Measurements from ENCODE around the gene KRT6A. TPM values are rescaled to one million over a fixed set of nuclear protein-coding genes. Genes with fewer than 3 reads are reported as not detected.

Gene KRT6A
- total and polyA plus RNA-seq, 4 donors, result 0.02 to 0.05 TPM; not detected in 2

DNA sequence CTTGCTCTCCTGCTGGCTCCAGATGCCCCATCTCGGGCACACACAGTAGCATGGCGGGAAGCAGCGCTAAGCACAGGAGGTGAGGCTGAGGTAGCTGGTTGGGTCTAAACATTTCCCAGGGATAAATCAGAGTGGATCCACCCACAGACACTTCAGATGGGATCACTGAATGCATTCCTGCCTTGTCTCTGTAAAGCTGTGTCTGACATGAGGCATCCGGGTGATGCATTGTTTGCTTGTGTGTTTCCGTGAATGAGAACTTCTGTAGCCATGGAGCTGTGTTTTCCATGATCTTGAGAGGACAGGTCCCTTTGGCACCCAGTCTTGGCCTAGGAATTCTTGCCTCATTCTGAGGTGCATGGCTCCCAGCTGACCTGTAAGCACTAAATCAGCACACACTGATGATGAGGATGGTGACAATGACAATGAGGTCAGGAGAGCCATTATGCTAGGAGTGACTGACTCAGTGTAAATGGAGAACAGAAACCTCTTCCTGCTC lies 52.2 kb downstream of the KRT6A start:
- no peak overlapping the region for H3K9ac ChIP-seq (ENCODE audit: low read depth in 1 of 2, low read length in 2 of 2)
- WGBS, result 98% methylated on average over 5 of the region's 5 CpGs

DNA sequence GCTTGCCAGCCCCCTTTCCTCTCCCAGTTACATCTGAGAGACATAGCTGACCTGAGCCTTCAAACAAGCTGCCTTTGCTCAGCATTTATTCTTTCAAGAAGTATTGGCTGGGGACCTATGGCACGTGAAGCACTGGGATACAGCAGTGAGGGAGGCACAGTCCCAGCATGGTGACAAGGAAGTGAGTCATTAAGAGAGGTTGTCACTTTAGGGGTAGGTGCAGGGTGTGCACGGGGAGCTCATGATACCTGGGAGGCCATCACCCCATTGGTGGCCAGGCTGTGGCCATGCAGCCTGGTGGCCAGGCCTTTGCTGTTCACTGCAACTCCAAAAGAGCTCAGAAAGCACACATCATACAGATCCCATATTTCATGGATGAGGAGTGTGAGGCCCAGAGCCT lies 53.2 kb downstream of the KRT6A start:
- WGBS, result 87% methylated on average over 2 of the region's 2 CpGs
- Histone ChIP-seq H3K9ac (ENCODE audit: low read depth in 1 of 2, low read length in 2 of 2) (no peak overlapping the region), H3K4me1 (ENCODE audit: control insufficient read depth in 4 of 4, insufficient read depth in 4 of 4, low read length in 3 of 4) (no peaks in the 10 kb centered on the region), H3K36me3 (ENCODE audit: control insufficient read depth in 4 of 4, insufficient read depth in 3 of 4, low read depth in 1 of 4, low read length in 3 of 4) (no peaks in the 10 kb centered on the region), H3K4me3 (ENCODE audit: low read depth in 1 of 3, low read length in 3 of 3) (no peak overlapping the region), H3K9me3 (ENCODE audit: control insufficient read depth in 4 of 4, low read length in 3 of 4) (no peaks in the 10 kb centered on the region), H3K27ac (ENCODE audit: low read depth in 1 of 2, low read length in 2 of 2) (no peak overlapping the region), H3K27me3 (ENCODE audit: control insufficient read depth in 4 of 4, insufficient read depth in 4 of 4, low read length in 3 of 4) (peaks cover 0 to 8% (median 0%) of the 10 kb centered on the region in 4 donors)
- no peak for DNase-seq (ENCODE audit: low spot score)
- TF ChIP-seq, protein P1, sequence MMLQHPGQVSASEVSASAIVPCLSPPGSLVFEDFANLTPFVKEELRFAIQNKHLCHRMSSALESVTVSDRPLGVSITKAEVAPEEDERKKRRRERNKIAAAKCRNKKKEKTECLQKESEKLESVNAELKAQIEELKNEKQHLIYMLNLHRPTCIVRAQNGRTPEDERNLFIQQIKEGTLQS (IDR thresholded peaks at IDR 0.05), result no peak
- TF ChIP-seq, protein P2, sequence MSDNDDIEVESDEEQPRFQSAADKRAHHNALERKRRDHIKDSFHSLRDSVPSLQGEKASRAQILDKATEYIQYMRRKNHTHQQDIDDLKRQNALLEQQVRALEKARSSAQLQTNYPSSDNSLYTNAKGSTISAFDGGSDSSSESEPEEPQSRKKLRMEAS (IDR thresholded peaks at IDR 0.05), result no peak
- TF ChIP-seq RAD21 (IDR thresholded peaks at IDR 0.05), result no peak
- TF ChIP-seq GABPA (IDR thresholded peaks at IDR 0.05 in 1 of 2, conservative IDR thresholded peaks at IDR 0.05 in 1 of 2), result no peak
- TF ChIP-seq, protein P3, sequence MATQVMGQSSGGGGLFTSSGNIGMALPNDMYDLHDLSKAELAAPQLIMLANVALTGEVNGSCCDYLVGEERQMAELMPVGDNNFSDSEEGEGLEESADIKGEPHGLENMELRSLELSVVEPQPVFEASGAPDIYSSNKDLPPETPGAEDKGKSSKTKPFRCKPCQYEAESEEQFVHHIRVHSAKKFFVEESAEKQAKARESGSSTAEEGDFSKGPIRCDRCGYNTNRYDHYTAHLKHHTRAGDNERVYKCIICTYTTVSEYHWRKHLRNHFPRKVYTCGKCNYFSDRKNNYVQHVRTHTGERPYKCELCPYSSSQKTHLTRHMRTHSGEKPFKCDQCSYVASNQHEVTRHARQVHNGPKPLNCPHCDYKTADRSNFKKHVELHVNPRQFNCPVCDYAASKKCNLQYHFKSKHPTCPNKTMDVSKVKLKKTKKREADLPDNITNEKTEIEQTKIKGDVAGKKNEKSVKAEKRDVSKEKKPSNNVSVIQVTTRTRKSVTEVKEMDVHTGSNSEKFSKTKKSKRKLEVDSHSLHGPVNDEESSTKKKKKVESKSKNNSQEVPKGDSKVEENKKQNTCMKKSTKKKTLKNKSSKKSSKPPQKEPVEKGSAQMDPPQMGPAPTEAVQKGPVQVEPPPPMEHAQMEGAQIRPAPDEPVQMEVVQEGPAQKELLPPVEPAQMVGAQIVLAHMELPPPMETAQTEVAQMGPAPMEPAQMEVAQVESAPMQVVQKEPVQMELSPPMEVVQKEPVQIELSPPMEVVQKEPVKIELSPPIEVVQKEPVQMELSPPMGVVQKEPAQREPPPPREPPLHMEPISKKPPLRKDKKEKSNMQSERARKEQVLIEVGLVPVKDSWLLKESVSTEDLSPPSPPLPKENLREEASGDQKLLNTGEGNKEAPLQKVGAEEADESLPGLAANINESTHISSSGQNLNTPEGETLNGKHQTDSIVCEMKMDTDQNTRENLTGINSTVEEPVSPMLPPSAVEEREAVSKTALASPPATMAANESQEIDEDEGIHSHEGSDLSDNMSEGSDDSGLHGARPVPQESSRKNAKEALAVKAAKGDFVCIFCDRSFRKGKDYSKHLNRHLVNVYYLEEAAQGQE (IDR thresholded peaks at IDR 0.05), result no peak
- TF ChIP-seq RXRA (IDR thresholded peaks at IDR 0.05), result no peak
- TF ChIP-seq, protein P4, sequence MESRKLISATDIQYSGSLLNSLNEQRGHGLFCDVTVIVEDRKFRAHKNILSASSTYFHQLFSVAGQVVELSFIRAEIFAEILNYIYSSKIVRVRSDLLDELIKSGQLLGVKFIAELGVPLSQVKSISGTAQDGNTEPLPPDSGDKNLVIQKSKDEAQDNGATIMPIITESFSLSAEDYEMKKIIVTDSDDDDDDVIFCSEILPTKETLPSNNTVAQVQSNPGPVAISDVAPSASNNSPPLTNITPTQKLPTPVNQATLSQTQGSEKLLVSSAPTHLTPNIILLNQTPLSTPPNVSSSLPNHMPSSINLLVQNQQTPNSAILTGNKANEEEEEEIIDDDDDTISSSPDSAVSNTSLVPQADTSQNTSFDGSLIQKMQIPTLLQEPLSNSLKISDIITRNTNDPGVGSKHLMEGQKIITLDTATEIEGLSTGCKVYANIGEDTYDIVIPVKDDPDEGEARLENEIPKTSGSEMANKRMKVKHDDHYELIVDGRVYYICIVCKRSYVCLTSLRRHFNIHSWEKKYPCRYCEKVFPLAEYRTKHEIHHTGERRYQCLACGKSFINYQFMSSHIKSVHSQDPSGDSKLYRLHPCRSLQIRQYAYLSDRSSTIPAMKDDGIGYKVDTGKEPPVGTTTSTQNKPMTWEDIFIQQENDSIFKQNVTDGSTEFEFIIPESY (IDR thresholded peaks at IDR 0.05), result no peak
- TF ChIP-seq HNF4A (conservative IDR thresholded peaks at IDR 0.05), result no peak
- TF ChIP-seq FOXA2 (IDR thresholded peaks at IDR 0.05), result no peak
- TF ChIP-seq JUND (IDR thresholded peaks at IDR 0.05), result no peak

More for the DNA sequence above, 52.2 kb downstream of the KRT6A start:
- no peaks in the 10 kb centered on the region for H3K9me3 ChIP-seq (ENCODE audit: control insufficient read depth in 4 of 4, low read length in 3 of 4)
- H3K4me3 ChIP-seq (ENCODE audit: low read depth in 1 of 3, low read length in 3 of 3), result no peak overlapping the region
- H3K36me3 ChIP-seq (ENCODE audit: control insufficient read depth in 4 of 4, insufficient read depth in 3 of 4, low read depth in 1 of 4, low read length in 3 of 4), result no peaks in the 10 kb centered on the region
- peaks cover 0 to 8% (median 0%) of the 10 kb centered on the region in 4 donors for H3K27me3 ChIP-seq (ENCODE audit: control insufficient read depth in 4 of 4, insufficient read depth in 4 of 4, low read length in 3 of 4)
- no peak overlapping the region for H3K27ac ChIP-seq (ENCODE audit: low read depth in 1 of 2, low read length in 2 of 2)
- H3K4me1 ChIP-seq (ENCODE audit: control insufficient read depth in 4 of 4, insufficient read depth in 4 of 4, low read length in 3 of 4), result no peaks in the 10 kb centered on the region
- TF ChIP-seq YY1 (IDR thresholded peaks at IDR 0.05) (no peak), RAD21 (IDR thresholded peaks at IDR 0.05) (no peak), HNF4G (IDR thresholded peaks at IDR 0.05) (no peak), TAF1 (conservative IDR thresholded peaks at IDR 0.05) (no peak), SP1 (IDR thresholded peaks at IDR 0.05) (no peak), NR2F2 (IDR thresholded peaks at IDR 0.05) (no peak), EGR1 (IDR thresholded peaks at IDR 0.05; ENCODE audit: low read depth in 2 of 2) (no peak), GABPA (IDR thresholded peaks at IDR 0.05 in 1 of 2, conservative IDR thresholded peaks at IDR 0.05 in 1 of 2) (no peak), HNF4A (conservative IDR thresholded peaks at IDR 0.05) (no peak), FOXA2 (IDR thresholded peaks at IDR 0.05) (no peak), FOXA1 (IDR thresholded peaks at IDR 0.05) (no peak), RXRA (IDR thresholded peaks at IDR 0.05) (no peak)
- TF ChIP-seq, protein P4 (IDR thresholded peaks at IDR 0.05), result no peak
- TF ChIP-seq, protein P1 (IDR thresholded peaks at IDR 0.05), result no peak
- TF ChIP-seq, protein P2 (IDR thresholded peaks at IDR 0.05), result no peak
- TF ChIP-seq, protein P3 (IDR thresholded peaks at IDR 0.05), result no peak
- DNase-seq (ENCODE audit: low spot score), result no peak
